NCI-H460 (cell line): ENCODE data around the gene ABCD4. TPM values are rescaled to one million over a fixed set of nuclear protein-coding genes. Genes with fewer than 3 reads are reported as not detected.

Experiments
- DNase-seq: peaks from one replicate; pipeline ENCODE4 v3.0.0-alpha.2; 2016; ENCODE audit warnings: low read depth; ENCODE audit errors: extremely low read depth
- total RNA-seq: library from RNA; depleted of rRNA; stranded (reverse); fragments of >200 nt; shearing (Covaris generic); gene quantifications from 2 replicates; pipeline ENCODE4 v1.2.3, GENCODE V29; 2014

The ABCD4 gene
- total RNA-seq, 1 experiment from 2014 or later, result 26.2 TPM

DNA sequence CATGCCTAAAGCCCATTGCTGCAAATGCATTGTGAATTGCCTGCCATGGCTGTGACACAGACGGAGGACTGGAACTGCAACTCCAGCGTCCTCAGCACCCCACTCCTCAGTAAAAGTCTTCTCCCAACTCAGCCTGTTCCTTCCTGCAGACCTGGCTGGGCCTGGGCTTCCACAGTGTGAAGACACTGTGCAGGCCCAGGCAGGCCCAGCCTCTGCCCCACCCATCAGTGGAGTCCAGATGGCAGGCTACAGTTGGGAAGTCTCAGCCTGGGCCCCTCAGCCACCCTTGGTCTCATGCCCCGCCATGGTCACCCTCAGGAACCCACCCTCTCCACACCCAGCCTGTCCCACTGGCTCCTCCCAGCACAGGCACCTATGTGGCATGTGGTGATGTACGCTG, 41.4 kb downstream of the ABCD4 start:
- no peak for DNase-seq

DNA sequence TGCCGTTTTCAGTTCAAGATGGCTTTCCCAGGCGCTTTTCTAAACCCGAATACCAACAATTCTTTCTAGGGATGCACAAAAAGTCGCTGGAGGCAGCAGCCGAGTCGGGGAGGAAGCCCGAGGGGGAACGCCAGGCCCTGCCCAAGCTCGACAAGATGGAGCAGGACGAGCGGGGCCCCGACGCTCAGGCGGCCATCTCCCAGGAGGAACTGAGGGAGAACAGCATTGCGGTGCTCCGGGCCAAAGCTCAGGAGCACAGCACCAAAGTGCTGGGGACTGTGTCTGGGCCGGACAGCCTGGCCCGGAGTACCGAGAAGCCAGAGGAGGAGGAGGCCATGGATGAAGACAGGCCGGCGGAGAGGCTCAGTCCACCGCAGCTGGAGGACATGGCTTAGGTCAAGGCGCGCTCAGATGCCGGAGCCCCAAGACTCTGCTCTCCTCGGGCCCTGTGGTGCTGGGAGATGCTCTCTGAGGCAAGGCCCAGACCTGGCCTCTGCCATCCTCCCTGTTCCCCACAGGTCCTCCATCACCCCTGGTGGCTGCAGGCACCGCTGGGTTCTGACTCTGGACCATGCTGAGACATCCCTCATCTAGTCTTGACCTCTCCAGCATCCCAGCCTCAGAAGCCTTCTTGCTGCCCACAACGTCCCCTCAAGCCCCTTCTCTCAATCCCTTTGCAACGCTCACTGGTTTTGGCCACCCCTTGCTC, 42.1 kb downstream of the ABCD4 start:
- DNase-seq, result no peak

DNA sequence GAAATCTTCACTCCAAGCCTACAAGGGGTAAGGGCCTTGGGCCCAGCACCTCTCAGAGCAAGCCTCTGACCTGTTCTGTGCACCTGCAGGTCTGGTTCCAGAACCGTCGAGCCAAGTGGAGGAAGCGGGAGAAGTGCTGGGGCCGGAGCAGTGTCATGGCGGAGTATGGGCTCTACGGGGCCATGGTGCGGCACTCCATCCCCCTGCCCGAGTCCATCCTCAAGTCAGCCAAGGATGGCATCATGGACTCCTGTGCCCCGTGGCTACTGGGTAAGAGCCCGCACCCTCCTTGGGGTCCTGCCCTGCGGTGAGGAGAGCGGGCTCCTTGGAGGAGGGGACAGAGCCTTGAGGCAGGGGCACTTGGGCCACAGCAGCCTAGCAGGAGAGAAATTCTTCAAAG, 43.2 kb downstream of the ABCD4 start:
- no peak for DNase-seq

DNA sequence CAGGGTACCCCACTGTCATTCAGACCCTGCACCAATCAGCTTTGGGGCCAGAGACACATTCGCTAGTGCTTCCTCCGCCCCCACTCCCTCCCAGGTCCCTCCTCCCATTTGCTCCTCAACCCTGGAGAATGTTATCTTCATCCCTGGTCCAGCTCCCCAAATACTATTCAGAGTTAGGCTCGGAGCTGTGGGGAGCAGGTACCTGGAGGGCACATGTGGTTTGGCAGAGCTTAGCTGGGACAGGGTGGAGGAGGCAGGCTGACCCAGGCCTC, 44.0 kb downstream of the ABCD4 start:
- DNase-seq, result no peak

DNA sequence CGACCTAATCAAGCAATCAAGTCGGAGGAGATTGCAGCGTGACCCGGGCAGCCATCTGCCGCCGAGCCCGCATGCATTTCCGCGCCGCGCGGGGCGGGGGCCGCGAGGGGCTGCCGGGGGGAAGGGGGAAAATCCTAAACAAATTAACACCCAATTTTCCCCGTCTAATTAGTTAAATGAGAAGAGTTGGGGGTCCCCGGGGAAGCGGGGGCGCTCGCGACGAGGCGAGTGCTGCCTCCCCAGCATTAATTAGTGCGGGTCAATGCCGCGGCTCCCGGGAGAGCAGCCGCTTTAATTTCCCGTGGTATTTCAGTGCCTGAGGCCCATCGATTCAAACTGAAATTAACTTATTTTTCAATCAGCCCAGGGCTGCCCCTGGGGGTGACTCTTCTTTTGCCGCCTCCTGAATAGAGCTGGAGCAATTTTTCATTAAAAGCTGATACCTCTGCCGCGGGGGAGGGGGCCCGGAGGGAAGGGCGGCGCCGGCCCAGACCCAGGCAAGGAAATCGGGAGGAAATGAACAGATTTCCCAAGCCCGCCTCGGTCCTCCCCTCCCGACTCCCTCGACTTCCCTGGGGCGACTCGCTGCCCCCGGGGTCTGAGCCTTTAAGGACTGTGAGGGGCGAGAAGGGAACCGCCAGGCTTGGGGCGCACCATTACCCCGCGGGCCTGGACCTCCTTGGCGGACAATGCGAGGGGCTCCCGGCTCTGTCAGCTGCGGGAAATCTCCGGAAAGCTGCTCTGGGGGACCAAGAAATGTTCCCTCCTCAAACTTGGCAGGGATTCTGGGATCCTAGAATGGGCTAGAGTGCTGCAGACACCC, 44.6 kb downstream of the ABCD4 start:
- no peak for DNase-seq

DNA sequence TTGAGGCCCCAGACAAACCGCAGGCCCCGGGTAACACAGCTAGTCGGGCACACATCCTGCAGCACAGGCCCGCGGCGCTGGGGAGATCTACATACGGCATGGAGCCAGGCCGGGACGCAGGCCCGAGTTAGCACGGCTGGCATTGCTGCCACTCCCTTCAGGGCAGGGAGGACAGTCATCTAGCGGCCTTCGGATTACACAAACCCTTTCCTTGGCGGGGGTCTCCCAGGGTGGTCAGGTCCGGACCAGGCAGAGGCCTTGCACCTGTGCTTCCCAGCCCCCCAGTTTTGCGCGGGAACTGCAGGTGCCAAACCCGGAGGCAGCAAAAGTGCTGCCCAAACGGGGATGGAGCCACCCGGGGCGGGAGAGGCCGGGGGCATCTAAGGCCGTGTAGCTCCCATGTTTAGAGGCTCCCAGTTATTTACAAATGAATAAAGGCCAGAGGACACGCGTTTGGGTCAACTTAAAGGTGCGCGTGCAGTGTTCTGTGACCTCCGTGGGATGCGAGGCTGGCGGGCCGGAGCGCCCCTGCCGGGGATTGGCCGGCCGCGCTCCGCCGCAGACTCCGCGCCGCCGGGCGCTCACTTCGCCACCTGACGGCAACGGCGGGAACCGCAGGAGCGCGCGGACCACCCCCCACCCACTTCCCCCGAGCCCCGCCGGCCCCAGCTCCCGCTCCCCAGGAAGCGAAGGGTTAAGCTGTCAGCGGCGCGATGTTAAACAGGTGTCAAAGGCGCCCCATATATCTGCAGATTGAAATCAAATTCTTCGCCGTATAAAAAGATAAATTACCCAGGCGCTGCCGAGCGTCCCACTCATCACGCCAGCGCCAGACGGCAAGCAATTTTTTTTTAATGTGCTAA, 45.4 kb downstream of the ABCD4 start:
- DNase-seq, result peak; percentile 26

DNA sequence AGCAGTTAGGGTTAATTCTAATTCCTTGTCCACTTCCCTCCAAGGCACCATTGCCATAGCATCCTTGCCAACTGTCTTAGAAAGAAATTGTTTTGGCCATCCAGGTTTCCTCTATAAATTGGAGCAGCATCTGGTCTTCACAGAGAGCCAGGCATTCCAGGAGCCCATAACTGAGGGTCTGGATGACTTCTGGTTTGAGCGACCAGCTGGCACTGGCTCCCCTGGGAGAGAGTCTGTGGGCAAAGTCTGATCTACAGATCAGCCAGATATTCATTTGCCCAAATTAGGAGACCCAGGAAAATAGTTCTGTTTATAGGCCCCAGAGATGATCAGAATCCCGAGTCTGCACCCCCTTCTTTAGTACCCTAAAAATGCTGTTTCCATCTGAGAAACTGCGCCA, 47.5 kb downstream of the ABCD4 start:
- DNase-seq, result no peak

DNA sequence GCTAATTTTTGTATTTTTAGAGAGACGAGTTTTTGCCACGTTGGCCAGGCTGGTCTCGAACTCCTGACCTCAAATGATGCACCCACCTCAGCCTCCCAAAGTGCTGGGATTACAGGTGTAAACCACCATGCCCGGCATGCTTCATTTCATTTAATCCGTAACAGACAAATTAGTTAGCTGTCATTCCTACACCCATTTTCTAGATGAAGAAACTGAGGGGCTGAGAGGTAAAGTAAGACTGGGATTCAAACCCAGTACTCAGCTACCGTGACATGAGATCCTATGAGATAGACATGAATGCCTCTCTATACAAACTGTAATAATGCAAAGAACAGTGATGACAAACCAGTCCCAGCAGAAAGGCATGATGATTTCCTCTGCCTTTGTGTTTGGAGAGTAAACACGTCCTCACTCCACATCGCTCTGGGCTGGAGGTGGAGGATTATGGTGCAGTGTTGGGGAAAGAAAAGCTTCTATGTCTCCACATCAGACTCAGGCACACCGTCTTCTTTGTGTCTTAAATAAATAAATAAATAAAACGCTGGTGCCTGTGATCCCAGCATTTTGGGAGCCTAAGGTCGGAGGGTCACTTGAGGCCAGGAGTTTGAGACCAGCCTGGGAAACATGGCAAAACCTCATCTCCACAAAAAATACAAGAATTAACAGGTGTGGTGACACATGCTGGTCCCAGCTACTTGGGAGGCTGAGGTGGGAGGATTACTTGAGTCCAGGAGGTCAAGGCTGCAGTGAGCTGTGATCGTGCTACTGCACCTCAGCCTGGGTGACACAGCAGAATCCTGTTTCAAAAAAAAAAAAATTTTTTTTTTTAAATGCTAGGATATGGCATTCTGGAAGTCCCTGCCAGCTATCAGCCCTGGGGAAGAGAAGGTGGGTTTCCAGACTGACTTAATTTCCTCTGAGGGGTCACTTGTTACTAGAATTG, 53.0 kb downstream of the ABCD4 start:
- no peak for DNase-seq

DNA sequence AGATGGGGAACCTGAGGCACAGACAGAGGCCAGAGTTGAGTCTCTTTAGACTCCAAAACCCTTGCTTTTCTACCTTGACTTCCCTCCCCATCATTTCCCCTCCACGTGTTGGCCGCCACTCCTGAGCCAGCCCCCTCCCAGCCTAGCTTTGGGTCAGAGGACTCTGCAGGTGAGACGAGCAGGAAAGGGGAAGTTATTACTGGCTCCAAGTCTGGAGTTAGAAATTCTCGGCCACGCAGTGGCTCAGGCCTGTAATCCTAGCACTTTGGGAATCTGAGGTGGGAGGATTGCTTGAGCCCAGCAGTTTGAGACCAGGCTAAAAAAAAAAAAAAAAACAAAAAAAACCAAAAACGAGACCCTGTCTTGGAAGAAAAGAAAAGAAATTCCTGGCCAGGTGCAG, 54.7 kb downstream of the ABCD4 start:
- DNase-seq, result no peak

DNA sequence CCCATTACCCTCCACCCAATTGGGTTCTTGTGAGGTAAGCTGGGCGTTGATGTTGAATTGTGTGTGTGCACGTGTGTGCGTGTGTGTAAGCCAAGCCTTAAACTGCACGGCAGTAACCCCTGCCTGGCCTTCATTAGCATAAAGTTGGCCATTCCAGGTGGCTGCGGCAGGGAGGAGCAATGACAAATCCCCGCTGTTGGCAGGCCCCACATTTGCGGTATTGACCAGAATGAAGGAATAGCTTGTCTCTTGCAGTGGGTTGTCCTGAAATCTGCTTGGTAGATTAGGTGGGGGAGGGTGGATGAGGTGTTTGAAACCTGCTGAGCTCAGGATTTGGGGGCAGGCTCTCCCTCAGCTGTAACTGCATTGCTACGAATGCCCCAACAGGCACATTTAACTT, 56.2 kb downstream of the ABCD4 start:
- DNase-seq, result no peak

DNA sequence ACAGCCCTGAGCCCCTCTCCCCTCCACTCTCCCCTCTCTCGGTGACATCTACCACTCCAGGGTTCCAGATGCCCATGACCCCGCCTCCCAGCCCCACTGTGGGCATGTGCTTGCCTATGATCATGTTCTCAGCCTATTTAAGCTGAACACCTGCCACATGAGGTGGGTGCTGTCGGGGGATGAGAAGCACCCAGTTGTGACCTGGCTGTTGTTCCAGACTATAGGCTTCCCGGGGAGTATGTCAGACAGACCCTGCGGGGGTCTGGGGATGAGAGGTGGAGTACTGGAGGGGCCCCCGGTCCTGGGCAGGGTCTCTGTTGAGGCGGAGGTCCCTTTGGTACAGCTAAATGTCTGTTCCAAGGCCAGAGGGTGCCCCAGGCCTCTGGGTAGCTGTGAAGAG, 57.4 kb downstream of the ABCD4 start:
- no peak for DNase-seq

DNA sequence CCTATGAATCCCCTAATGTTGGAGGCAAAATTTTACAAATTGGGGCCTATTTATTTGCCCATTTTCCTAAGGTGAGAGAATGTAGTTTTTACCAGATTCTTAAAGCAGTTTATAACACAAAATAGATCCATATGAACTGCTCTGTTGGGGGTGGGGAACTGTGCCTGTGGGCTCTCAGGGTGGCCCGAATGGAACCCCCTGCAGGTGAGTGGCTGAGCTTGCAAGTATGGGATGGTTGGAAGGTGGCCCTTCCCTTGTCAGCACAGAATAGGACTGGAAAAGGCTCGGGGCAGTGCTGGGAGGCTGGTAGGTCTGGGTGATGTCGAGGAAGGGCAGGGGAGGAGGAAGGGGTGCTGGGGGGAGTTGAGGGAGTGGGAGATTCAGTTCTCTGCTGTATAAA, 58.6 kb downstream of the ABCD4 start:
- no peak for DNase-seq

DNA sequence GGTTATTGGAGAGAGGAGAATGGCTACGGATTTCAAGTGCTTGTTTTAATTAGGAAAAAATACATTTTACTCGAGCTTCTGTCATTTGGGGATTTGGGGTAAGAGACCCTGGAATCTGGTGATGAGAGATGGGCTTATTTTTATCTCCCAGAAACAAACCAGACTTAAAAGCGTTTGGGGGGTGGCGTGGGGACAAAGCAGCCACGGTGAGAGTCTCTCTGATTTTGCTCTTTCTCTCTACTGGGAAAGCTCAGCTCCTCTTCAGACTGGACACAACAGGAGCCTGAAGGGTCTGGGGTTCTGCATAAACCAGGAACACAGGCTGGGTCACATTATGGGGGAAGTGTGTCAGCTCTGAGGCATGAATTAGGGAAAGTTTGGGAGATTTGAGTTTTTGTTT, 59.7 kb downstream of the ABCD4 start:
- no peak for DNase-seq

DNA sequence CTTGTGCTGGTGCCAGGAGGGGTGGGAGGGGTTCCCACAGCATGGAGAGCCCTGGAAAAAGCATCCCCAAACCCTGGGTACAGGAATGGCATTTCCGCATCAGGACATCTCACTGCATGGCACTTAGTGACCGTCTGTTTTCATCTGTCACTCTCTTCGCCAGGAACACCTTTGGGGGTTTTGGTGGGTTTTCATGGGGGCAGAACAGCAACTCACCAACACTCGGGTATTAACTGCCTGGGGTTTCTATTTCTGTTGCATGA, 60.0 kb downstream of the ABCD4 start:
- no peak for DNase-seq

DNA sequence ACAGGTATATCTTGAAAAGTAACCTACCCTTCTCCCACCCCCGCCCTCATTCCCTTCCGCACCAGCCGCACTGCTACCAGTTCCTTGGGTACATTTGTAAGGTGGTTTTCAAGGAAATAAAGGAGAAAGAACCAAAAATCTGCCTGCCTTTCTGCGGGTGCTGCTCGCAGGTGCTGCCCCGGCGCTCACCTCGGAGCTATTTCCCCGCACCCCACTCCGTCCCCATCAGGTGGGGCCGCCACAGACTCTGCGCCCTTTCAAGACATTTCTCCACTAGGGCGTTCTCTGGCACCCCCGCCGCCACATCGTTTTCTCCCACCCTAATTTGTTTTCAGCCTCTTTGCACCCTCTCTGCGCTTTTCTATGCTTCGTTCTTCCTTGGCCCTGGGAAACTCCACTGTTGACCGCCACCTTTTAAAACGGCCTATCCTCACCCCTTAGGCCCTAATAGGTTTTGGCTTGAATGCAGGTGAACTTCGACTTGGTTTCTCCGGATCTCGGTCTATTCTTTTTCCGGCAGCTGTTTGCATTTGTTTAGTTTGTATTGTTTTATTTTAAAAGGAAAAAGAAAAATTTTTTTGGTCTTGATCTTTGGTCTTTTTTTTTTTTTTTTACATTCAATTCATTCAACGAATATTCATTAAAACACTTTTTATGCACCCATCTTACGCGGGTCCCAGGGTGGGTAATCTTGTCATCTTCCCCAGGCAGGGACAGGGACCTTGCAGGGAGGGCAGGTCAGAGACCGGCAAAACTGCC, 60.5 kb downstream of the ABCD4 start:
- no peak for DNase-seq

DNA sequence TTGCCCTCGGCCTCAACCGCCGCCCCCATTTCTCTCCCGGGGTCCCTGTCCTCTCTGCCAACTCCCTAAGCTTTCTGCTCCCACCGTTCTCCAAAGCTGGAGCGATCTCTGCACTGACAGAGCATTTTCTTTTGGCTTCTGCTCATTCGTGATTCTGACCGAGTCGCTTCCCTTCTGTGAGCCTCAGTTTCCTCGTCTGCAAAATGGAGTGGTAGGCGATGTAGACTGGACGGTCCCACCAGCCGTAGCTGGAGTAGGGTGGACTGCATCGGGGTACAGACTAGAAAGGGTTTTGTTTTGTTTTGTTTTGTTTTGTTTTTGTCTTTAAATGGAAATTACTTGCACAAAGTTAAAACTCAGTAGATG, 61.1 kb downstream of the ABCD4 start:
- DNase-seq, result no peak

DNA sequence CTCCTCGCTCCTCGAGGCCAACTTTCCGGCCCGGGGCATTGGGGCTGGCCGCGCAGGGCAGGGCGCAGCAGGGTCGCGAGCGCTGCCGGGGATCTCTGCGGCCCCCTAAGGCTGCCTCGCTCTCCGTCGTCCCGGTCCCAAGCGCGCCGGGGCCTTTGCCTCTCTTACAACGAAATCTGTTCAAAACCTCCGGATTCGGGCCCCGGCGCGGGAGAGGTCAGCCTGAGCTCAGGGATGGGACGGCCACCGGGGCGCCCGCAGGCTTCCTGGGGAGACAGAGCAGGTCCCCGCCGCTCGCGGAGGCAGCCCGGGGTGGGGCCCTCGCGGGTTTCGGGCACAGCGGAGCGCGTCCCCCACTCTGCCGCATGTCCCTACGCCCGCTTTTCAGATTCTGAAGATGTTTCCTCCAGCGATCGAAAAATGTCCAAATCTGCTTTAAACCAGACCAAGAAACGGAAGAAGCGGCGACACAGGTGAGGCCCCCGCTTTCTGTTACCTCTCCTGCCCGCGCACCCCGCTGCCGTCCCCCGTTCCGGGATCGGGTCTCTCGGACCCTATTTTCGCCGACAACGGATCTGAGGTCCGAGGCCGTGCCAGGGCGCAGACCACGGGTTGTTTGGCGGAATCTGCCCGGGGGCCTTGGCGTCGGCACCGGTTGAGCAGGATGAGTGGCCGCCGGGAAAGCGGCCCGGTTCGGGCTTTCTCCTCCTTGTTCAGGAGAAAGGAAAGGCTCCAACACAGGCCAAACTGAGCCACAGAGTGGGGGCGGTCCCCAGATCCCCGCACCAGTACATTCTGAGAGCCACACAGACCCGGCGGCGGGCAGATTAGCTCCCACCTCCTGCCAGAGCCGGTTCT, 61.7 kb downstream of the ABCD4 start:
- DNase-seq, result no peak

DNA sequence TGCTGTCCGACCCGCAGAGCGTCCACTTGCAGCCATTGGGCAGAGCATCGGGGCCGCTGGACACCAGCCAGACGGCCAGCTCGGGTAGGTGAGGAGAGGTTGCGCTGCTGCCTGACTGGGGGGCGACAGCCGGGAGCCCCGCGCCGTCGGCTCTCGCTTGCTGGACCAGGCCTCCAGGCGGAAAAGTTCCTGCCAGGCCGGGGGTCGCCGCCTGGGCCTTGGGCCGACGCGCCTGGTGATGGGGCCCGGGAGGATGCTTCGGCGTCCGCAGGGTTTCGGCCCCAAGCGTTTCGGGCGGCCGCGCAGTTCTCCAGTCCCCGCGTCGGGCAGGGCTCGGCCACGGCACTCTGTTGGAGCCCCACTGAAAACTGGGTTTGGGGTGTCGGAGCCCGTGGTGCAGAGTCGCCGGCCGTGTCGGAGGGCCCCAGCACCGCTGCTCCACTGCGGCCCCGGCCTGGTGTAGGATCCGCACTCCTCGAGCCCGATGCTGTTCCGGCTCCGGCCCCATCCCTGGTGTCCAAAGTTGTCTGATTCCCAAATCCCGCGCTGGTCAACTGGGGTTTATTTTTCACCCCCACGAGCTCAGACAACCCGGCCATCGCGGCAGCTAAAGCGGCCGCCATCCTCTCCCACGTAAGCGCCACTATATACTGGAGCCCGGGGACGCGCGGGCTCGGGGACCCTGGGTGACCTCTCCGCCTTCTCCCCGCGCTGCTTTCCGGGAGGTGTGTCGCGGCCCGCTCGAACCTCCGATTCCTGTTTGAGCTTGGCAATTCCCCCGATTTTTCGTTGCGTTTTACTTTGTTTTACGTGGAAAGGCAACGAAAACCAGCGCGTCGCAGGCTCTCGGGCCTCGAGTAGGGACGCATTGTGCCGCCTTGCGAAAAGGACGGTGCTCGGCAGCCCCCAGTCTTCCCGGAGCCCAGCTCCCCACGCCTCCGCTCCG, 62.6 kb downstream of the ABCD4 start:
- DNase-seq, result no peak
